ENCODE data around the gene FTL. TPM values are rescaled to one million over a fixed set of nuclear protein-coding genes. Genes with fewer than 3 reads are reported as not detected.

Gene FTL
- total RNA-seq, 2 experiments from 2014 or later, result 1,469 to 1,496 TPM

- POLR2A ChIA-PET, result interaction anchor here (0.6 kb wide), 3 partner anchors 9 to 554 kb away, joined by 3 to 5 read pairs (median 5); no protein-coding TSS in a partner anchor
Measured at GRCh38 chr19:48999481-49000325, 34.6 kb downstream of the FTL start.

GRCh38 chr19:49004133-49004532 lies 39.0 kb downstream of the FTL start:
- ChIA-PET POLR2A (interaction anchor here (0.5 to 0.7 kb wide), 3 partner anchors 84 to 212 kb away, joined by 3 to 5 read pairs (median 5); no protein-coding TSS in a partner anchor), CTCF (interaction anchor here (1.0 to 1.2 kb wide), 2 partner anchors 11 to 34 kb away, joined by 5 to 8 read pairs; partner anchors contain the start of gene GYS1)

More at GRCh38 chr19:48999481-49000325, 34.6 kb downstream of the FTL start:
- CTCF ChIA-PET, result interaction anchor here (0.6 to 2.3 kb wide), 11 partner anchors 9 to 199 kb away, joined by 3 to 12 read pairs (median 4); partner anchors contain the start of gene LIN7B

GRCh38 chr19:49004964-49005614 lies 40.0 kb downstream of the FTL start:
- CTCF ChIA-PET, result interaction anchor here (1.2 kb wide), 1 partner anchor 92 kb away, joined by 3 read pairs; no protein-coding TSS in a partner anchor
- POLR2A ChIA-PET, result interaction anchor here (0.8 kb wide), 1 partner anchor 12 kb away, joined by 3 read pairs; the partner anchor contains the start of gene LHB

- CTCF ChIA-PET, result no interaction called here
- POLR2A ChIA-PET, result no interaction called here
Measured at GRCh38 chr19:49006905-49007304, 41.8 kb downstream of the FTL start.

- ChIA-PET POLR2A (no interaction called here), CTCF (interaction anchor here (3.1 kb wide), 1 partner anchor 11 kb away, joined by 12 read pairs; no protein-coding TSS in a partner anchor)
Measured at GRCh38 chr19:49009828-49010227, 44.7 kb downstream of the FTL start.

- ChIA-PET CTCF (interaction anchor here (3.1 kb wide), 1 partner anchor 11 kb away, joined by 12 read pairs; no protein-coding TSS in a partner anchor), POLR2A (no interaction called here)
Measured at GRCh38 chr19:49010453-49010852, 45.3 kb downstream of the FTL start.

- ChIA-PET CTCF (no interaction called here), POLR2A (no interaction called here)
Measured at GRCh38 chr19:49011194-49011593, 46.1 kb downstream of the FTL start.

GRCh38 chr19:49014123-49014869 lies 49.2 kb downstream of the FTL start:
- ChIA-PET POLR2A (no interaction called here), CTCF (interaction anchor here (0.9 to 1.0 kb wide), 2 partner anchors 14 to 21 kb away, joined by 3 read pairs; partner anchors contain the start of genes GYS1 and RUVBL2)

GRCh38 chr19:49014870-49015255 lies 49.8 kb downstream of the FTL start:
- CTCF ChIA-PET, result no interaction called here
- POLR2A ChIA-PET, result no interaction called here

GRCh38 chr19:49016067-49016839 lies 51.1 kb downstream of the FTL start:
- ChIA-PET CTCF (interaction anchor here (0.8 kb wide), 1 partner anchor 17 kb away, joined by 4 read pairs; no protein-coding TSS in a partner anchor), POLR2A (interaction anchor here (1.0 kb wide), 1 partner anchor 11 kb away, joined by 3 read pairs; no protein-coding TSS in a partner anchor)

Other genes starting within 250 kb of the FTL start
- 1 to 10 TPM in 1 of 2 experiments, under 1 TPM in 1; 0.91 to 1.0 TPM for gene MAMSTR, start 245.6 kb upstream of the FTL start, total RNA-seq
- gene RASIP1, start 224.7 kb upstream of the FTL start, total RNA-seq, result under 1 TPM; 0.19 to 0.63 TPM
- not detected for gene IZUMO1, start 218.4 kb upstream of the FTL start, total RNA-seq
- gene FUT1, start 212.7 kb upstream of the FTL start, total RNA-seq, result under 1 TPM; 0.06 to 0.17 TPM
- not detected for gene FGF21, start 209.8 kb upstream of the FTL start, total RNA-seq
- gene BCAT2, start 154.3 kb upstream of the FTL start, total RNA-seq, result 10 to 100 TPM; 71.5 to 73.1 TPM
- under 1 TPM; 0.27 to 0.44 TPM for gene HSD17B14, start 128.8 kb upstream of the FTL start, total RNA-seq
- 1 to 10 TPM; 4.8 to 5.5 TPM for gene PLEKHA4, start 96.7 kb upstream of the FTL start, total RNA-seq
- 10 to 100 TPM; 31.4 to 31.9 TPM for gene PPP1R15A, start 92.9 kb upstream of the FTL start, total RNA-seq
- not detected for gene TULP2, start 66.6 kb upstream of the FTL start, total RNA-seq
- gene NUCB1, start 65.0 kb upstream of the FTL start, total RNA-seq, result 10 to 100 TPM; 89.2 to 89.5 TPM
- under 1 TPM; 0.32 to 0.67 TPM for gene DHDH, start 31.6 kb upstream of the FTL start, total RNA-seq
- gene BAX, start 10.4 kb upstream of the FTL start, total RNA-seq, result 100 to 1,000 TPM; 272 to 279 TPM
- gene GYS1, start 28.0 kb downstream of the FTL start, total RNA-seq, result 10 to 100 TPM; 50.8 to 54.7 TPM
- 100 to 1,000 TPM; 173 to 175 TPM for gene RUVBL2, start 28.6 kb downstream of the FTL start, total RNA-seq
- gene LHB, start 51.8 kb downstream of the FTL start, total RNA-seq, result not detected
- not detected for gene CGB3, start 59.0 kb downstream of the FTL start, total RNA-seq
- gene CGB2, start 66.6 kb downstream of the FTL start, total RNA-seq, result not detected
- gene CGB1, start 71.6 kb downstream of the FTL start, total RNA-seq, result not detected
- not detected for gene CGB5, start 78.5 kb downstream of the FTL start, total RNA-seq
- not detected for gene CGB8, start 83.8 kb downstream of the FTL start, total RNA-seq
- gene CGB7, start 92.4 kb downstream of the FTL start, total RNA-seq, result not detected
- gene NTF4, start 99.5 kb downstream of the FTL start, total RNA-seq, result not detected
- not detected for gene KCNA7, start 107.4 kb downstream of the FTL start, total RNA-seq
- gene SNRNP70, start 120.1 kb downstream of the FTL start, total RNA-seq, result 100 to 1,000 TPM; 201 TPM
- 1 to 10 TPM; 4.7 to 4.9 TPM for gene LIN7B, start 149.1 kb downstream of the FTL start, total RNA-seq
- gene C19orf73, start 153.8 kb downstream of the FTL start, total RNA-seq, result 1 to 10 TPM; 1.0 to 1.4 TPM
- 1 to 10 TPM; 3.9 to 4.7 TPM for gene PPFIA3, start 154.2 kb downstream of the FTL start, total RNA-seq
- gene HRC, start 190.1 kb downstream of the FTL start, total RNA-seq, result not detected
- gene TRPM4, start 192.5 kb downstream of the FTL start, total RNA-seq, result under 1 TPM in 1 of 2 experiments, not detected in 1; 0.13 TPM